HEK293 (cell line): ENCODE measurements around the gene OR52K1.

Experiments
- CTCF ChIA-PET: fragments of 350-600 bp; formaldehyde crosslinking; extraction: SDS; loops from one replicate; lab custom pipeline; 2021; ENCODE audit warnings: antibody characterized with exemption; lab: Yijun Ruan, JAX
- POLR2A ChIA-PET: fragments of 300-600 bp; formaldehyde crosslinking; extraction: SDS; loops from one replicate; lab custom pipeline; 2020; ENCODE audit warnings: antibody characterized with exemption, inconsistent platforms; lab: Yijun Ruan, JAX
- H3K27ac ChIP-seq: fragments of 200-500 bp; sonication (Bioruptor generic); 2 replicates; pipeline ENCODE4 v1.5.1; 2014; ENCODE audit warnings: low read depth, low read length, control low read depth, inconsistent platforms; ENCODE audit errors: extremely low read depth
- H3K36me3 ChIP-seq, 2 experiments: fragments of 200-500 bp in 1 of 2; sonication (Bioruptor generic) in 1 of 2; 1 replicate in 1 of 2; 2 replicates in 1 of 2; pipeline ENCODE4 v1.5.1; 2014 to 2017; ENCODE audit warnings: inconsistent platforms in 2 of 2, low read length in 2 of 2; ENCODE audit not compliant: control insufficient read depth in 2 of 2, insufficient read depth in 1 of 2
- H3K4me1 ChIP-seq: fragments of 200-500 bp; sonication (Bioruptor generic); 2 replicates; pipeline ENCODE4 v1.5.1; 2014; ENCODE audit warnings: mild to moderate bottlenecking, low read length, inconsistent platforms; ENCODE audit not compliant: control insufficient read depth, insufficient read depth
- H3K4me3 ChIP-seq: 2 replicates; pipeline ENCODE4 v1.5.1; 2011; ENCODE audit warnings: low read depth, mild to moderate bottlenecking, control low read depth, low read length, moderate library complexity
- H3K9me3 ChIP-seq: fragments of 200-500 bp; sonication (Bioruptor generic); 2 replicates; pipeline ENCODE4 v1.5.1; 2014; ENCODE audit warnings: low read depth, low read length, inconsistent platforms; ENCODE audit not compliant: control insufficient read depth, insufficient read depth
- GFI1B ChIP-seq: fragments of 450-650 bp; formaldehyde crosslinking; IDR thresholded peaks from 2 replicates; pipeline ENCODE4 v1.5.1; 2016; ENCODE audit warnings: missing biosample characterization, missing genetic modification characterization
- GLI4 ChIP-seq: fragments of 450-650 bp; formaldehyde crosslinking; IDR thresholded peaks from 2 replicates; pipeline ENCODE4 v1.5.1; 2016; ENCODE audit warnings: missing biosample characterization, missing genetic modification characterization
- SP2 ChIP-seq: fragments of 450-650 bp; formaldehyde crosslinking; IDR thresholded peaks from 2 replicates; pipeline ENCODE4 v1.5.1; 2016; ENCODE audit warnings: missing biosample characterization, missing genetic modification characterization
- YY1 ChIP-seq: fragments of 450-650 bp; formaldehyde crosslinking; IDR thresholded peaks from 2 replicates; pipeline ENCODE4 v1.5.1; 2018; ENCODE audit warnings: missing biosample characterization, missing genetic modification characterization
- ZBTB1 ChIP-seq: fragments of 450-650 bp; formaldehyde crosslinking; IDR thresholded peaks from 2 replicates; pipeline ENCODE4 v1.5.1; 2016; ENCODE audit warnings: missing biosample characterization, missing genetic modification characterization
- ZBTB17 ChIP-seq: fragments of 450-650 bp; formaldehyde crosslinking; IDR thresholded peaks from 2 replicates; pipeline ENCODE4 v1.5.1; 2016; ENCODE audit warnings: missing biosample characterization, missing genetic modification characterization
- ZFP3 ChIP-seq: fragments of 450-650 bp; formaldehyde crosslinking; IDR thresholded peaks from 2 replicates; pipeline ENCODE4 v1.5.1; 2016; ENCODE audit warnings: low read depth, missing biosample characterization, missing genetic modification characterization
- ZNF138 ChIP-seq: fragments of 450-650 bp; formaldehyde crosslinking; IDR thresholded peaks from 2 replicates; pipeline ENCODE4 v1.5.1; 2016; ENCODE audit warnings: missing biosample characterization, missing genetic modification characterization, borderline replicate concordance
- ZNF140 ChIP-seq: fragments of 450-650 bp; formaldehyde crosslinking; IDR thresholded peaks from 2 replicates; pipeline ENCODE4 v1.5.1; 2016; ENCODE audit warnings: missing biosample characterization, missing genetic modification characterization
- ZNF157 ChIP-seq: fragments of 450-650 bp; formaldehyde crosslinking; IDR thresholded peaks from 2 replicates; pipeline ENCODE4 v1.5.1; 2016; ENCODE audit warnings: missing biosample characterization, missing genetic modification characterization
- ZNF169 ChIP-seq: fragments of 450-650 bp; formaldehyde crosslinking; IDR thresholded peaks from 2 replicates; pipeline ENCODE4 v1.5.1; 2016; ENCODE audit warnings: missing biosample characterization, missing genetic modification characterization
- ZNF211 ChIP-seq: fragments of 450-650 bp; formaldehyde crosslinking; IDR thresholded peaks from 2 replicates; pipeline ENCODE4 v1.5.1; 2016; ENCODE audit warnings: low read depth, missing biosample characterization, missing genetic modification characterization
- ZNF248 ChIP-seq: fragments of 450-650 bp; formaldehyde crosslinking; IDR thresholded peaks from 2 replicates; pipeline ENCODE4 v1.5.1; 2017; ENCODE audit warnings: missing biosample characterization, missing genetic modification characterization
- ZNF311 ChIP-seq: fragments of 450-650 bp; formaldehyde crosslinking; IDR thresholded peaks from 2 replicates; pipeline ENCODE4 v1.5.1; 2017; ENCODE audit warnings: missing biosample characterization, missing genetic modification characterization, borderline replicate concordance
- ZNF426 ChIP-seq: fragments of 450-650 bp; formaldehyde crosslinking; IDR thresholded peaks from 2 replicates; pipeline ENCODE4 v1.5.1; 2017; ENCODE audit warnings: missing biosample characterization, missing genetic modification characterization, mild to moderate bottlenecking, inconsistent platforms, moderate library complexity
- ZNF488 ChIP-seq: fragments of 450-650 bp; formaldehyde crosslinking; IDR thresholded peaks from 2 replicates; pipeline ENCODE4 v1.5.1; 2016; ENCODE audit warnings: missing biosample characterization, missing genetic modification characterization
- ZNF571 ChIP-seq: fragments of 450-650 bp; formaldehyde crosslinking; IDR thresholded peaks from 2 replicates; pipeline ENCODE4 v1.5.0; 2017; ENCODE audit warnings: missing biosample characterization, missing genetic modification characterization
- ZNF629 ChIP-seq: fragments of 450-650 bp; formaldehyde crosslinking; IDR thresholded peaks from 2 replicates; pipeline ENCODE4 v1.5.1; 2017; ENCODE audit warnings: missing biosample characterization, missing genetic modification characterization
- ZNF658 ChIP-seq: fragments of 450-650 bp; formaldehyde crosslinking; IDR thresholded peaks from 2 replicates; pipeline ENCODE4; 2016; ENCODE audit warnings: missing biosample characterization, missing genetic modification characterization
- ZNF704 ChIP-seq: fragments of 450-650 bp; formaldehyde crosslinking; IDR thresholded peaks from 2 replicates; pipeline ENCODE4 v1.5.1; 2016; ENCODE audit warnings: missing biosample characterization, missing genetic modification characterization
- TF ChIP-seq, protein P1 (sequence below): fragments of 450-650 bp; formaldehyde crosslinking; IDR thresholded peaks from 2 replicates; pipeline ENCODE4 v1.5.1; 2016; ENCODE audit warnings: missing biosample characterization, missing genetic modification characterization
- TF ChIP-seq, protein P2 (sequence below): fragments of 450-650 bp; formaldehyde crosslinking; IDR thresholded peaks from 2 replicates; pipeline ENCODE4 v1.5.1; 2016; ENCODE audit warnings: missing biosample characterization, missing genetic modification characterization
- TF ChIP-seq, protein P3 (sequence below): fragments of 450-650 bp; formaldehyde crosslinking; IDR thresholded peaks from 2 replicates; pipeline ENCODE4 v1.5.1; 2016; ENCODE audit warnings: missing biosample characterization, missing genetic modification characterization

OR52K1 gene

DNA sequence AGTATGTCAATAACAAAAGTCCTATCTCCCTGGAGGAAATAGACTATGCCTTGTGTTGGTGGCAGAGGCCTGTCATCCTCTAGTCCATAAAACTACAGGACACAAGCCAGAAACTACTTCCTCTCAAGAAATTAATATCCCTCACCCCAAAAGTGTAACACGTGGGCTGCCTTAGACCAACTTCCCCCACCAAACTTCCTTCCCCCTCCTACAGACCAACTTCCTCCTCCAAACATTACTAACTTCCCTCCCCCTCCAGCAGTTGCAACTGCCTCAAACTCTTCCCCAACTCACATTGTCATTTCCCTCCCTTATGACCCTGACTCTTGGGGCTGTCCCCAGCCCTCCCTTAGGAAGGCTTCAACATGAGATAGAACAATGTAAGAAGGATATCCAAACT is 27.0 kb upstream of the OR52K1 start:
- CTCF ChIA-PET = no interaction called here
- POLR2A ChIA-PET = no interaction called here
- TF ChIP-seq, protein P1, sequence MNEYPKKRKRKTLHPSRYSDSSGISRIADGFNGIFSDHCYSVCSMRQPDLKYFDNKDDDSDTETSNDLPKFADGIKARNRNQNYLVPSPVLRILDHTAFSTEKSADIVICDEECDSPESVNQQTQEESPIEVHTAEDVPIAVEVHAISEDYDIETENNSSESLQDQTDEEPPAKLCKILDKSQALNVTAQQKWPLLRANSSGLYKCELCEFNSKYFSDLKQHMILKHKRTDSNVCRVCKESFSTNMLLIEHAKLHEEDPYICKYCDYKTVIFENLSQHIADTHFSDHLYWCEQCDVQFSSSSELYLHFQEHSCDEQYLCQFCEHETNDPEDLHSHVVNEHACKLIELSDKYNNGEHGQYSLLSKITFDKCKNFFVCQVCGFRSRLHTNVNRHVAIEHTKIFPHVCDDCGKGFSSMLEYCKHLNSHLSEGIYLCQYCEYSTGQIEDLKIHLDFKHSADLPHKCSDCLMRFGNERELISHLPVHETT (tag by site-specific recombination) = no peak
- TF ChIP-seq ZNF157 (tag by site-specific recombination) = no peak
- TF ChIP-seq ZNF426 (tag by site-specific recombination) = no peak
- TF ChIP-seq ZNF571 = no peak
- no peak for TF ChIP-seq ZNF658 (tag by site-specific recombination)
- TF ChIP-seq, all 188 proteins: peak for 0

DNA sequence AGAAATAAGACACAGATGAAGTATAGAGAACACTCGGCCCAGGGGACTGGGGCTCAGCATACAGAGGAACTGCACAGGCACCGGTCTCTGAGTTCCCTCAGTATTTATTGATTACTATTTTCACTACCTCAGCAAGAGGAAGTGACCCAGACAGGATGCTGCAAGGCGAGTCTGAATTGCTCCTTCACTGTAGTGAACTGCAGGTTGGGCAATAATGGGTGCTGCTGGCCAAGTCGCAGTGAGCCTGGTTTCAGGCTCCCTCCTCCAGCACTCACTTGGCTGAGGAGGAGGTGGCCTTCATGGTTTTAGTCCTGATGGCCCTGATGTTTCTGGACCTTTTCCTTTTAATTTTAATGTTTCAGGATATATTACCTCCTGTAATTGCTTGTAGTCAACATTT is 22.9 kb upstream of the OR52K1 start:
- Histone ChIP-seq H3K4me3 (no peak overlapping the region), H3K36me3 (no peaks in the 10 kb centered on the region), H3K27ac (no peak overlapping the region), H3K4me1 (no peaks in the 10 kb centered on the region), H3K9me3 (no peaks in the 10 kb centered on the region)
- TF ChIP-seq ZNF248 (tag by site-specific recombination) = no peak
- no peak for TF ChIP-seq GFI1B
- no peak for TF ChIP-seq SP2
- no peak for TF ChIP-seq ZNF311 (tag by site-specific recombination)
- TF ChIP-seq ZFP3 (tag by site-specific recombination) = no peak
- no peak for TF ChIP-seq ZBTB1
- TF ChIP-seq ZNF138 (tag by site-specific recombination) = no peak
- TF ChIP-seq ZNF169 (tag by site-specific recombination) = no peak
- TF ChIP-seq GLI4 = no peak
- no peak for TF ChIP-seq ZNF629 (tag by site-specific recombination)
- TF ChIP-seq, protein P2, sequence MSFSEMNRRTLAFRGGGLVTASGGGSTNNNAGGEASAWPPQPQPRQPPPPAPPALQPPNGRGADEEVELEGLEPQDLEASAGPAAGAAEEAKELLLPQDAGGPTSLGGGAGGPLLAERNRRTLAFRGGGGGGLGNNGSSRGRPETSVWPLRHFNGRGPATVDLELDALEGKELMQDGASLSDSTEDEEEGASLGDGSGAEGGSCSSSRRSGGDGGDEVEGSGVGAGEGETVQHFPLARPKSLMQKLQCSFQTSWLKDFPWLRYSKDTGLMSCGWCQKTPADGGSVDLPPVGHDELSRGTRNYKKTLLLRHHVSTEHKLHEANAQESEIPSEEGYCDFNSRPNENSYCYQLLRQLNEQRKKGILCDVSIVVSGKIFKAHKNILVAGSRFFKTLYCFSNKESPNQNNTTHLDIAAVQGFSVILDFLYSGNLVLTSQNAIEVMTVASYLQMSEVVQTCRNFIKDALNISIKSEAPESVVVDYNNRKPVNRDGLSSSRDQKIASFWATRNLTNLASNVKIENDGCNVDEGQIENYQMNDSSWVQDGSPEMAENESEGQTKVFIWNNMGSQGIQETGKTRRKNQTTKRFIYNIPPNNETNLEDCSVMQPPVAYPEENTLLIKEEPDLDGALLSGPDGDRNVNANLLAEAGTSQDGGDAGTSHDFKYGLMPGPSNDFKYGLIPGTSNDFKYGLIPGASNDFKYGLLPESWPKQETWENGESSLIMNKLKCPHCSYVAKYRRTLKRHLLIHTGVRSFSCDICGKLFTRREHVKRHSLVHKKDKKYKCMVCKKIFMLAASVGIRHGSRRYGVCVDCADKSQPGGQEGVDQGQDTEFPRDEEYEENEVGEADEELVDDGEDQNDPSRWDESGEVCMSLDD (tag by site-specific recombination) = no peak
- no peak for TF ChIP-seq ZNF704
- TF ChIP-seq YY1 (tag by site-specific recombination) = no peak
- TF ChIP-seq, protein P3, sequence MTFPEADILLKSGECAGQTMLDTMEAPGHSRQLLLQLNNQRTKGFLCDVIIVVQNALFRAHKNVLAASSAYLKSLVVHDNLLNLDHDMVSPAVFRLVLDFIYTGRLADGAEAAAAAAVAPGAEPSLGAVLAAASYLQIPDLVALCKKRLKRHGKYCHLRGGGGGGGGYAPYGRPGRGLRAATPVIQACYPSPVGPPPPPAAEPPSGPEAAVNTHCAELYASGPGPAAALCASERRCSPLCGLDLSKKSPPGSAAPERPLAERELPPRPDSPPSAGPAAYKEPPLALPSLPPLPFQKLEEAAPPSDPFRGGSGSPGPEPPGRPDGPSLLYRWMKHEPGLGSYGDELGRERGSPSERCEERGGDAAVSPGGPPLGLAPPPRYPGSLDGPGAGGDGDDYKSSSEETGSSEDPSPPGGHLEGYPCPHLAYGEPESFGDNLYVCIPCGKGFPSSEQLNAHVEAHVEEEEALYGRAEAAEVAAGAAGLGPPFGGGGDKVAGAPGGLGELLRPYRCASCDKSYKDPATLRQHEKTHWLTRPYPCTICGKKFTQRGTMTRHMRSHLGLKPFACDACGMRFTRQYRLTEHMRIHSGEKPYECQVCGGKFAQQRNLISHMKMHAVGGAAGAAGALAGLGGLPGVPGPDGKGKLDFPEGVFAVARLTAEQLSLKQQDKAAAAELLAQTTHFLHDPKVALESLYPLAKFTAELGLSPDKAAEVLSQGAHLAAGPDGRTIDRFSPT (tag by site-specific recombination) = no peak
- no peak for TF ChIP-seq ZNF211
- no peak for TF ChIP-seq ZNF488 (tag by site-specific recombination)
- no peak for TF ChIP-seq ZBTB17
- no peak for TF ChIP-seq ZNF140 (tag by site-specific recombination)
- POLR2A ChIA-PET = no interaction called here
- CTCF ChIA-PET = no interaction called here

More for the DNA sequence above, 27.0 kb upstream of the OR52K1 start:
- H3K27ac ChIP-seq = no peak overlapping the region
- no peak overlapping the region for H3K4me3 ChIP-seq
- no peaks in the 10 kb centered on the region for H3K36me3 ChIP-seq
- no peaks in the 10 kb centered on the region for H3K9me3 ChIP-seq
- no peaks in the 10 kb centered on the region for H3K4me1 ChIP-seq
